ENCODE measurements around the gene GABARAP. TPM values are rescaled to one million over a fixed set of nuclear protein-coding genes. Genes with fewer than 3 reads are reported as not detected.
A peak's percentile ranks its signal among the peaks of the same experiment; 100 is the strongest.

Gene GABARAP
- total and polyA plus RNA-seq, 10 of the 15 experiments (the other 5 are each of a cell fraction or from before 2014, with no cell fraction given) = 134 to 613 (median 285) TPM

- intact Hi-C loops (cut with micrococcal nuclease; ENCODE audit: unreplicated experiment) (no loop called here), in situ Hi-C loops (cut with MboI) (no loop called here)
- TF ChIP-seq, protein P1, sequence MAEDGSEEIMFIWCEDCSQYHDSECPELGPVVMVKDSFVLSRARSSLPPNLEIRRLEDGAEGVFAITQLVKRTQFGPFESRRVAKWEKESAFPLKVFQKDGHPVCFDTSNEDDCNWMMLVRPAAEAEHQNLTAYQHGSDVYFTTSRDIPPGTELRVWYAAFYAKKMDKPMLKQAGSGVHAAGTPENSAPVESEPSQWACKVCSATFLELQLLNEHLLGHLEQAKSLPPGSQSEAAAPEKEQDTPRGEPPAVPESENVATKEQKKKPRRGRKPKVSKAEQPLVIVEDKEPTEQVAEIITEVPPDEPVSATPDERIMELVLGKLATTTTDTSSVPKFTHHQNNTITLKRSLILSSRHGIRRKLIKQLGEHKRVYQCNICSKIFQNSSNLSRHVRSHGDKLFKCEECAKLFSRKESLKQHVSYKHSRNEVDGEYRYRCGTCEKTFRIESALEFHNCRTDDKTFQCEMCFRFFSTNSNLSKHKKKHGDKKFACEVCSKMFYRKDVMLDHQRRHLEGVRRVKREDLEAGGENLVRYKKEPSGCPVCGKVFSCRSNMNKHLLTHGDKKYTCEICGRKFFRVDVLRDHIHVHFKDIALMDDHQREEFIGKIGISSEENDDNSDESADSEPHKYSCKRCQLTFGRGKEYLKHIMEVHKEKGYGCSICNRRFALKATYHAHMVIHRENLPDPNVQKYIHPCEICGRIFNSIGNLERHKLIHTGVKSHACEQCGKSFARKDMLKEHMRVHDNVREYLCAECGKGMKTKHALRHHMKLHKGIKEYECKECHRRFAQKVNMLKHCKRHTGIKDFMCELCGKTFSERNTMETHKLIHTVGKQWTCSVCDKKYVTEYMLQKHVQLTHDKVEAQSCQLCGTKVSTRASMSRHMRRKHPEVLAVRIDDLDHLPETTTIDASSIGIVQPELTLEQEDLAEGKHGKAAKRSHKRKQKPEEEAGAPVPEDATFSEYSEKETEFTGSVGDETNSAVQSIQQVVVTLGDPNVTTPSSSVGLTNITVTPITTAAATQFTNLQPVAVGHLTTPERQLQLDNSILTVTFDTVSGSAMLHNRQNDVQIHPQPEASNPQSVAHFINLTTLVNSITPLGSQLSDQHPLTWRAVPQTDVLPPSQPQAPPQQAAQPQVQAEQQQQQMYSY (CRISPR knock-in tag; IDR thresholded peaks at IDR 0.05) = no peak
- no peak for TF ChIP-seq IKZF1 (conservative IDR thresholded peaks at IDR 0.05)
- 0 out of 2 replicates have a peak, but pooled peaks have one; percentile 28 for TF ChIP-seq POLR2AphosphoS2 (IDR thresholded peaks at IDR 0.05; ENCODE audit: low read depth, low read length)
- TF ChIP-seq POLR2A (IDR thresholded peaks at IDR 0.05; ENCODE audit: low read depth, low read length) = peak; percentile 60; the same call in 1 of the 2 replicates
- H3K27ac ChIP-seq (ENCODE audit: control insufficient read depth, insufficient read depth) = no peak overlapping the region
- no peak overlapping the region for H2AFZ ChIP-seq (ENCODE audit: control insufficient read depth, low read depth, low read length)
- no peak overlapping the region for H3K4me3 ChIP-seq
- no peaks in the 10 kb centered on the region for H3K9me3 ChIP-seq (replicated peaks; ENCODE audit: control insufficient read depth, insufficient read depth, low read length)
- DNase-seq (ENCODE audit: low read depth, low spot score) (no peak), ATAC-seq (no peak), FAIRE-seq (no peak)
- H3K36me3 ChIP-seq (ENCODE audit: control insufficient read depth in 2 of 2, insufficient read depth in 2 of 2, low read length in 1 of 2) = peaks cover 15% of the 10 kb centered on the region in 2 experiments
- H4K20me1 ChIP-seq (ENCODE audit: control insufficient read depth, insufficient read depth) = no peaks in the 10 kb centered on the region
- WGBS (ENCODE audit: insufficient coverage, insufficient replicate concordance, low lambda C conversion rate, missing lambda C conversion rate) = 84% methylated on average over 10 of the region's 10 CpGs
- H3K27me3 ChIP-seq (replicated peaks in 1 of 2; ENCODE audit: control insufficient read depth in 2 of 2, insufficient read depth in 2 of 2, low read length in 1 of 2) = no peaks in the 10 kb centered on the region
- RAD21 ChIA-PET (ENCODE audit: unreplicated experiment) = interaction anchor here (0.5 to 3.2 kb wide), 14 partner anchors 13 to 186 kb away, joined by 3 to 51 read pairs (median 4); partner anchors contain the start of genes CTDNEP1, DVL2, ELP5 and GABARAP
- POLR2A ChIA-PET = interaction anchor here (0.5 to 5.9 kb wide), 14 partner anchors 9 to 1733 kb away, joined by 3 to 60 read pairs (median 4); partner anchors contain the start of genes CTDNEP1, DVL2, ELP5 and GABARAP
- peaks cover 12% of the 10 kb centered on the region for H3K4me1 ChIP-seq (ENCODE audit: control insufficient read depth, insufficient read depth, low read length)
- no peak overlapping the region for H3K9ac ChIP-seq (ENCODE audit: control insufficient read depth, insufficient read depth, low read length)
- SMC1A ChIA-PET (ENCODE audit: uncharacterized antibody, unreplicated experiment) = interaction anchor here (0.6 to 4.8 kb wide), 11 partner anchors 13 to 175 kb away, joined by 3 to 34 read pairs (median 5); partner anchors contain the start of genes DVL2 and GABARAP
- H3K4me2 ChIP-seq (ENCODE audit: control insufficient read depth, insufficient read depth) = peak overlapping the region; percentile 97
- peaks cover 14% of the 10 kb centered on the region for H3K79me2 ChIP-seq (ENCODE audit: control insufficient read depth, insufficient read depth, low read length)
- CTCF ChIA-PET = interaction anchor here (0.6 to 5.1 kb wide), 20 partner anchors 11 to 175 kb away, joined by 3 to 70 read pairs (median 5); partner anchors contain the start of genes ACAP1, DVL2, GABARAP and PHF23
- BruUV-seq (replicated peaks) = no TSS peak
Observed at GRCh38 chr17:7221278-7222092, 20.8 kb downstream of the GABARAP start.

All from GM12878 (cell line).